G401.6 (cell line): Measurements from ENCODE around the gene PAK5.

Source experiments
- FAIRE-seq: peaks from 2 replicates; lab custom pipeline; 2012; peaks lifted over from hg19 to GRCh38; lab: Jason Lieb, UNC

The PAK5 gene

GRCh38 chr20:9789131-9789530 is 49.7 kb downstream of the PAK5 start:
- no peak for FAIRE-seq

GRCh38 chr20:9775176-9775575 is 63.7 kb downstream of the PAK5 start:
- FAIRE-seq, result no peak

- no peak for FAIRE-seq
Measured at GRCh38 chr20:9769954-9770353, 68.9 kb downstream of the PAK5 start.

- no peak for FAIRE-seq
Measured at GRCh38 chr20:9761476-9761875, 77.4 kb downstream of the PAK5 start.

GRCh38 chr20:9759392-9759791 is 79.5 kb downstream of the PAK5 start:
- no peak for FAIRE-seq

GRCh38 chr20:9758752-9759151 is 80.1 kb downstream of the PAK5 start:
- no peak for FAIRE-seq

GRCh38 chr20:9756660-9757059 is 82.2 kb downstream of the PAK5 start:
- no peak for FAIRE-seq

GRCh38 chr20:9755301-9755700 is 83.6 kb downstream of the PAK5 start:
- FAIRE-seq, result no peak

GRCh38 chr20:9744551-9744950 is 94.3 kb downstream of the PAK5 start:
- no peak for FAIRE-seq

- no peak for FAIRE-seq
Measured at GRCh38 chr20:9743871-9744270, 95.0 kb downstream of the PAK5 start.

- no peak for FAIRE-seq
Measured at GRCh38 chr20:9742821-9743220, 96.1 kb downstream of the PAK5 start.

GRCh38 chr20:9741996-9742395 is 96.9 kb downstream of the PAK5 start:
- no peak for FAIRE-seq

- no peak for FAIRE-seq
Measured at GRCh38 chr20:9740486-9740885, 98.4 kb downstream of the PAK5 start.

- FAIRE-seq, result no peak
Measured at GRCh38 chr20:9739991-9740390, 98.9 kb downstream of the PAK5 start.

GRCh38 chr20:9736373-9736772 is 102.5 kb downstream of the PAK5 start:
- no peak for FAIRE-seq

- FAIRE-seq, result no peak
Measured at GRCh38 chr20:9723501-9724202, 115.2 kb downstream of the PAK5 start.

GRCh38 chr20:9711872-9712271 is 127.0 kb downstream of the PAK5 start:
- no peak for FAIRE-seq

- FAIRE-seq, result no peak
Measured at GRCh38 chr20:9710685-9711084, 128.2 kb downstream of the PAK5 start.

- FAIRE-seq, result no peak
Measured at GRCh38 chr20:9705722-9706476, 133.0 kb downstream of the PAK5 start.

- FAIRE-seq, result no peak
Measured at GRCh38 chr20:9699181-9699580, 139.7 kb downstream of the PAK5 start.

- no peak for FAIRE-seq
Measured at GRCh38 chr20:9689041-9689440, 149.8 kb downstream of the PAK5 start.

- no peak for FAIRE-seq
Measured at GRCh38 chr20:9686866-9687265, 152.0 kb downstream of the PAK5 start.

- no peak for FAIRE-seq
Measured at GRCh38 chr20:9686455-9686854, 152.4 kb downstream of the PAK5 start.

GRCh38 chr20:9686001-9686400 is 152.9 kb downstream of the PAK5 start:
- no peak for FAIRE-seq
